Measurements from ENCODE around the gene MEX3C. TPM values are rescaled to one million over a fixed set of nuclear protein-coding genes. Genes with fewer than 3 reads are reported as not detected.

Gene MEX3C
- total RNA-seq, 3 donors from 2014 or later = 67.4 to 89.2 (median 80.3) TPM

- Mint-ChIP-seq H3K36me3 (ENCODE audit: insufficient read depth) (peaks cover 5% of the 10 kb centered on the region), H3K4me3 (peak overlapping the region; percentile 95), H3K9me3 (no peaks in the 10 kb centered on the region), H3K27me3 (ENCODE audit: low read depth) (no peaks in the 10 kb centered on the region), H3K4me1 (ENCODE audit: low read depth) (peaks cover 42% of the 10 kb centered on the region)
- ATAC-seq (peak; percentile 0 to 1), DNase-seq (peak; percentile 39)
These were observed 1.2 kb downstream of the MEX3C start for GRCh38 chr18:51196118-51196810.

DNA sequence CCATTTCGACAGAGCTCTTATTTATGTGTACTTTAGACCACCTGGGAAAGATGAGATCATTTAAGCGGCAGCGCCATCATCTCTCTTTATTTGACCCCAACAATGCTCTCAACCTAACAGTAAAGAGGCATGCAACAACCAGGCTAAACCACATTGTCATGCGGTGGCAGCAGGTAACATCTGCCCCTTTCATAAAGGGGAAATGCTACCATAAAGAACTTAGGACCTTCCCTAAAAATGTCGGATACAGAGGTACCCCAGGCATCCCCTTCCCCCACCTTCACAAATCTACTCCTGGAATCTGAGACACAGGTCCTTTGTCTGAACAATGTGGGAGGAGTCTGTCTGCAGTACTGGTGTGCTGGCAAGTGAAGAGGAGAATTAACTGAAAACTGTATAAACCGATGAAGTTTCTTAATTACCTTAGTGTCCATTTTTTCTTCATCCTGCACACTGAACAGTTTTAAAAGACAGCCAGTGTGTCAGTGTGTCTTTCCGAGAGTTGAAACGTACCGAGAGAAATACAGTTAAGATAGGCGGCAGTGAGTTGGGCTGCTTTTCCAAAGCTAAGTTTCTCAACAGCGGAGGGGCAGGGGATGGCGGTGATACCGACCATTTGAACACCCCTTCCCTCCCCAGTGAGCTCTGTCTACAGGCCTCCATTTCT, 1.9 kb downstream of the MEX3C start:
- H3K27me3 Mint-ChIP-seq (ENCODE audit: low read depth) = no peaks in the 10 kb centered on the region
- H3K4me1 Mint-ChIP-seq (ENCODE audit: low read depth) = peaks cover 49% of the 10 kb centered on the region
- DNase-seq (no peak), ATAC-seq (no peak)
- H3K9me3 Mint-ChIP-seq = no peaks in the 10 kb centered on the region
- peak overlapping the region; percentile 95 for H3K4me3 Mint-ChIP-seq
- peaks cover 5% of the 10 kb centered on the region for H3K36me3 Mint-ChIP-seq (ENCODE audit: insufficient read depth)

DNA sequence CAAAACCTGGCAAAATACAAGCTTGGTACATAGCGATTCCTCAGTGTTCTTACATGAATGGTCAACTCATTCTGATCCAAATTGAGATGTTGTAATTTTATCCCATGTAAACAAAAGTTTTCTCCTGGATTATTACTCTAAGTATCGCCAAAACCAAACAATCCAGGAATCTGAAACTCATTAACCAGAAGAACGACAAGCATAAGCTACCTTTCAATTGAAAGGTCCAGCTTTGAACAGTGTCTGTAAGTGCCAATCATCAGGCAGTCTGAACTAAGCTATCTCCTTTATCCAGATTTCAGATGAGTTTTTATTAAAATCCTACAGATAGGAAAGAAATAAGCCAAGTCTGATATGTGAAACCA, 2.4 kb downstream of the MEX3C start:
- H3K27me3 Mint-ChIP-seq (ENCODE audit: low read depth) = no peaks in the 10 kb centered on the region

DNA sequence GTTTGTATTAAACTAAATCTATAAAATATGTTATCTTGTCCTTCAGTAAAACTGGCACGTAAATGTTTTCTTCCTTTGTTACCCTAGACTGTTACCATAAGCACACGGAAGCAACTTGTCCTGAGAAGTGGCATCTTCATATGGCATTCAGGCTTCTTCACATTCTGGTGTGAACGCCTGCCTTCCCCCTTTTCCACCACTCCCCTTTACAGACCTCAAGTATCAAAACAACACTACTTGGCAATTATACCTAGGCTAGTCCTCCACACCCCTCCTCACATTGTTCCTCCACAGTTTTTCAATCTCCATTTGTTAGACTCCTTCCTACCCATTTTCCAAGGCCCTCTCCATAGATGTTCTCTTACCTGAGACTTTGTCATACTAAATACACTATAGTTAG, 2.9 kb downstream of the MEX3C start:
- ATAC-seq = no peak
- peak overlapping the region; percentile 95 for H3K4me3 Mint-ChIP-seq

More for the DNA sequence above, 2.4 kb downstream of the MEX3C start:
- no peaks in the 10 kb centered on the region for H3K9me3 Mint-ChIP-seq
- DNase-seq = no peak
- H3K4me1 Mint-ChIP-seq (ENCODE audit: low read depth) = peaks cover 54% of the 10 kb centered on the region
- no peak for ATAC-seq
- peaks cover 6% of the 10 kb centered on the region for H3K36me3 Mint-ChIP-seq (ENCODE audit: insufficient read depth)
- H3K4me3 Mint-ChIP-seq = peak overlapping the region; percentile 95

DNA sequence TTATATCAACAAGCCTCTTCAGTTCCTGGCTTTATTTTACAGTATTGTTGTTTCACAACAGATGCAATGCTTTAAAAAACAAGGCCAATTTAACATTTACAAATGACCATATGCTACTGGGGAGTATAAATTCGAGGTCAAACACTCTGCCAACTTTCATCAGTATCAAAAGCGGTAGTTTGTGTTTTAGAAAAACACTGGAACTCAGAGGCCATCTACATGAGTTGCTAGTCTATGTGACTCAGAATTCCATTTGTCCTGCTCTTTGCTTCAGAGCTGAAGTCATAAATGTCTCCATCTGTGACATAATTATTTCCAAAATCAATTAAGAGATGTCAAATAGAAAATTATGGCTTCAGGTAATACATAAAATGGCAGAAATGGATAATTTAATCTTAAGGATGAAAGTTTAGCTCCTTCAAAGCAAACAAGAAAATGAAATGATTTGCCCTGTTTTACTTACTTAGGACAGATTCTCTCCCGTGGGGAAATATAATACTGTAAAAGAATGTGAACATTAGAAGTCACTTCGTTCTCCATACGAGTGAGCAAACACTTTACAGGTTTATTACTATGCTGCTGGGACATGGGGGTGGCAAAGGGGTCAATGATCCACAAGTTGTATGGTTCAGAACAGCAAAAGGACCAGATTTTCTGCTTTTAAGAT, 3.7 kb downstream of the MEX3C start:
- ATAC-seq (no peak), DNase-seq (no peak)
- Mint-ChIP-seq H3K36me3 (ENCODE audit: insufficient read depth) (peaks cover 8% of the 10 kb centered on the region), H3K27me3 (ENCODE audit: low read depth) (no peaks in the 10 kb centered on the region), H3K9me3 (no peaks in the 10 kb centered on the region), H3K4me3 (peak overlapping the region; percentile 95), H3K4me1 (ENCODE audit: low read depth) (peaks cover 56% of the 10 kb centered on the region)

More for the DNA sequence above, 2.9 kb downstream of the MEX3C start:
- no peak for DNase-seq
- Mint-ChIP-seq H3K36me3 (ENCODE audit: insufficient read depth) (peaks cover 8% of the 10 kb centered on the region), H3K4me1 (ENCODE audit: low read depth) (peaks cover 57% of the 10 kb centered on the region), H3K9me3 (no peaks in the 10 kb centered on the region), H3K27me3 (ENCODE audit: low read depth) (no peaks in the 10 kb centered on the region)

DNA sequence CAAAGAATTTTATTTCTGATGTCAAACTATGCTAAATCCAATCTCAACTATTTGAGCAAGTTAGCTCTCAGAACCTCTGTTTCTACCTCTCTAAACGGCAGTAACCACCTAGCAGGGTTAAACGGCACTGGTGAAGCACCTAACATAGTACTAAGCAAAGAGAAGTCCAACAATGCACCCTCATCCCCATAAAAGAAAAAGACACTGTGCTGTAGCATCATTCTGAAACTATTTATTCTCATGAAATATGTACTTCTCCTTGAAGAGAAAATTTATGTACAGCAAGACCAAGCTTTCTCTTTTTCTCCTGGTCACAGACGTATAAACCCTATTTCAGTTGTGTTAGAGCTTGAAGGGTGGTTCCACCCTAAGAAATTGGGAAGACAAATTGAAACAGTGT, 4.8 kb downstream of the MEX3C start:
- ATAC-seq (no peak), DNase-seq (no peak)
- no peaks in the 10 kb centered on the region for H3K27me3 Mint-ChIP-seq (ENCODE audit: low read depth)
- H3K36me3 Mint-ChIP-seq (ENCODE audit: insufficient read depth) = peaks cover 8% of the 10 kb centered on the region
- H3K4me3 Mint-ChIP-seq = peak overlapping the region; percentile 65
- no peaks in the 10 kb centered on the region for H3K9me3 Mint-ChIP-seq
- H3K4me1 Mint-ChIP-seq (ENCODE audit: low read depth) = peaks cover 63% of the 10 kb centered on the region

DNA sequence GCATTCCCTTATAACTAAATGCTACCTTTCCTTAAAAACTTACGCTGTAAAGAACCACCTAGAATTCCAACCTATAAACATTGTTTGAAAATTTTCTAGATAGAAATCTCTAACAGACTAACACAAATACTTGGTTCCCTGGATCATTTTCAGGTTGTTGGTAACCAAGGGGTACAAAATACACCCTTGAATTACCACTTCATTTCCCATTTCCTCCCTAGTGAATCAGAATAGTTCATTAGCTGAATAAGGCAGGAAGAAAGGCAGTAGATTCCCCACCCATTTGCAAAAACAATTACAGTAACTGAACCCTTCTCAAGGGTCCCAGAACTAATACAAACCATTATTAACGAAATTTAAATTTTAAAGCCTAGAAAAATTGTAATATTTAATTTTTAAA, 5.5 kb downstream of the MEX3C start:
- peaks cover 8% of the 10 kb centered on the region for H3K36me3 Mint-ChIP-seq (ENCODE audit: insufficient read depth)
- ATAC-seq (no peak), DNase-seq (no peak)
- H3K4me1 Mint-ChIP-seq (ENCODE audit: low read depth) = peaks cover 69% of the 10 kb centered on the region
- H3K4me3 Mint-ChIP-seq = no peak overlapping the region
- no peaks in the 10 kb centered on the region for H3K27me3 Mint-ChIP-seq (ENCODE audit: low read depth)
- no peaks in the 10 kb centered on the region for H3K9me3 Mint-ChIP-seq

GRCh38 chr18:51191128-51191717, 6.3 kb downstream of the MEX3C start:
- Mint-ChIP-seq H3K4me3 (peak overlapping the region; percentile 30), H3K4me1 (ENCODE audit: low read depth) (peaks cover 77% of the 10 kb centered on the region), H3K36me3 (ENCODE audit: insufficient read depth) (peaks cover 13% of the 10 kb centered on the region), H3K9me3 (no peaks in the 10 kb centered on the region), H3K27me3 (ENCODE audit: low read depth) (no peaks in the 10 kb centered on the region)
- DNase-seq (no peak), ATAC-seq (peak; percentile 68 to 72)

DNA sequence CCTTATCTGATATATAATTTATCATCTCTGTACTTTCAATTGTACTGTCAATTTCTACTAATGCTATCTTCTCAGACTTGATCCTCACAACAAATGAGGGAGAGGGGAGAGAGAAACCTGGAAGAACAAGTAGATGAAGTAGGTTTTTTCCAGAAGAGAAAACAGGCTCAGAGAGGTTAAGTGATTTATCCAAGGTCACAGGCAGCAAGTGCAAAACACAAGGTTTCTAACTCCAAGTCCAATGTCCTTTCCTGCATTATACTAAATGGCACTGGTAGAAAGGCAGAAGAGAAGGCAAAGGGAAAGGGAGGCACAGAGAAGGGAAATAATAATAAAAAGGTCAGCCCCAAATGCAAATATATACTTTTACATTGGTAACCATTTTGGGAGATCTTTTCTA, 7.5 kb downstream of the MEX3C start:
- Mint-ChIP-seq H3K4me1 (ENCODE audit: low read depth) (peaks cover 84% of the 10 kb centered on the region), H3K36me3 (ENCODE audit: insufficient read depth) (peaks cover 20% of the 10 kb centered on the region), H3K9me3 (no peaks in the 10 kb centered on the region), H3K4me3 (peak overlapping the region; percentile 19), H3K27me3 (ENCODE audit: low read depth) (no peaks in the 10 kb centered on the region)
- ATAC-seq (no peak), DNase-seq (no peak)

DNA sequence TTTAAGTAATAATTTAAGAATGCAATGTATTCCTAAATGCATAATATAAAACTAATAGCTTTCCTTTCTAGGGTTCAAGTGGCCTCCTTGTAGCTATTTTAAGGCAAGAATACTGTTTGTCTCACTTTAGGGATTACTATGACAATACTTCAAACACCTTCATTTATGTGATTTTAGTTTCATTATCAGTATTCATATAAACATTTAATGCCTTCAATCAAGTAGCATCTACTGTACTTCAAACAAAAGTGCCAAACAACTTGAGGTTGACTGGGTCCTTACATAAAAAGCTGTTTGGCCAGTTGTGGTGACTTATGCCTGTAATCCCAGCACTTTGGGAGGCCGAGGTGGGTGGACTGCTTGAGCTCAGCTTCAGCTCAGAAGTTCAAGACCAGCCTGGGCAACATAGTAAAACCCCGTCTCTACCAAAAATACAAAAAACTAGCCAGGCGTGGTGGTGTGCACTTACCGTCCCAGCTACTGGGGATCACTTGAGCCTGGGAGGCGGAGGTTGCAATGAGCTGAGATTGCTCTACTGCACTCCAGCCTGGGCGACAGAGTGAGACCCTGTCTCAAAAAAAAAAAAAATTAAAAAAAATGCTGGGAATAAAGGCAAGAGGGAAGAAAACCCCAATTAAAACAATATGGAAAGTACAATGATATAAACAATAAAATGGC, 9.3 kb downstream of the MEX3C start:
- peaks cover 80% of the 10 kb centered on the region for H3K4me1 Mint-ChIP-seq (ENCODE audit: low read depth)
- peaks cover 20% of the 10 kb centered on the region for H3K36me3 Mint-ChIP-seq (ENCODE audit: insufficient read depth)
- ATAC-seq (peak; percentile 28 to 30), DNase-seq (no peak)
- peak overlapping the region; percentile 64 for H3K4me3 Mint-ChIP-seq
- H3K9me3 Mint-ChIP-seq = no peaks in the 10 kb centered on the region
- H3K27me3 Mint-ChIP-seq (ENCODE audit: low read depth) = no peaks in the 10 kb centered on the region

GRCh38 chr18:51185075-51185474, 12.4 kb downstream of the MEX3C start:
- Mint-ChIP-seq H3K27me3 (ENCODE audit: low read depth) (no peaks in the 10 kb centered on the region), H3K4me1 (ENCODE audit: low read depth) (peaks cover 75% of the 10 kb centered on the region), H3K9me3 (no peaks in the 10 kb centered on the region), H3K36me3 (ENCODE audit: insufficient read depth) (peaks cover 23% of the 10 kb centered on the region), H3K4me3 (no peak overlapping the region)
- no peak for ATAC-seq
- no peak for DNase-seq

- Mint-ChIP-seq H3K9me3 (no peaks in the 10 kb centered on the region), H3K4me1 (ENCODE audit: low read depth) (peaks cover 75% of the 10 kb centered on the region), H3K27me3 (ENCODE audit: low read depth) (no peaks in the 10 kb centered on the region), H3K4me3 (no peak overlapping the region), H3K36me3 (ENCODE audit: insufficient read depth) (peaks cover 21% of the 10 kb centered on the region)
- DNase-seq (no peak), ATAC-seq (no peak)
These were observed 13.4 kb downstream of the MEX3C start for GRCh38 chr18:51184091-51184457.

DNA sequence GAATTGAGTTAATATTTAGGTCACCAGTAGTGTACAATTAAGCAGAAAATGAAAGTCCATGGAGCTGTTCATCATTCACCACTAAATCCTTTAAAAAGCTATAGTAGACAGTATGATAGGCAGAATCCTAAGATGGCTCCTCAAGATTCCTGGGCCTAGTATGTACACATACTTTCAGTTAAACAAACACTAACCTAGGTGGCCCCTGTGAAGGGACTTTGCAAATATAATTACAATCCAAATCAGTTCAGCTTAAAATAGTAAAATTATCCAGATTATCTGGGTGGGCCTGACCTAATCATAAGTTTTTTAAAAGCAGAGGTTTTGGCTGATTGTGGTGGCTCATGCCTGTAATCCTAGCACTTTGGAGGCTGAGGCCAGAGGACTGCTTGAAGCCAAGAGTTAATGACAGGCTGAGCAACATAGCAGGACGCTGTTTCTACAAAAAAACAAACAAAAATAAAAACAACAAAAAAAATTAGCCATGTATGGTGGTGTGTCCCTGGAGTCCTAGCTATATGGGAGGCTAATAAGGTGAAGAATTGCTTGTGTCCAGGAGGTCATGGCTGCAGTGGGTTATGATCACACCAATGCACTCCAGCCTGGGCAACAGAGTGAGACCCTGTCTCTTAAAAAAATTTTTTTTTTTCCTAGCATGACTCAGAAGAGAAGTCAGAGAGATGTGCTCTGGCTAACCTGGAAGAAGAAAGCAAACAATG, 13.9 kb downstream of the MEX3C start:
- ATAC-seq (no peak), DNase-seq (no peak)
- H3K36me3 Mint-ChIP-seq (ENCODE audit: insufficient read depth) = peaks cover 21% of the 10 kb centered on the region
- H3K9me3 Mint-ChIP-seq = no peaks in the 10 kb centered on the region
- no peaks in the 10 kb centered on the region for H3K27me3 Mint-ChIP-seq (ENCODE audit: low read depth)
- H3K4me3 Mint-ChIP-seq = no peak overlapping the region
- H3K4me1 Mint-ChIP-seq (ENCODE audit: low read depth) = peaks cover 71% of the 10 kb centered on the region

DNA sequence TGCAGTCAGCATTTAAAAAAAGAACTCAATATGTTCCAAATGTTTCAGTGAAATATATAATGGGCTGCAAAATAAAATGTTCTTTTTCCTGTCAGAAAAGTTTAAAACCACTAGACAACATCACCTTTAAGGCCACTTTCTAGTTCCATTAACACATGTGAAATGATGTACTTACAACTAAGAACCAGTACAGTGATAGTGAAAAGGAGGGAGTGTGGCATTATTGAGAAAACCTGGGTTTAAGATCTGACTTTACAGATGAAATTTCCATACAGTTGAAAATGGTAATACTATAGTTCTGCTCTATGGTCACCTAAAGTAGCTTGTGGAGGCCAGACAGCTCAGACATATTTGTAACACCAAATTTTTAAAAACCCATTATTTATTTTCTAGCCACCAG, 14.7 kb downstream of the MEX3C start:
- no peak for ATAC-seq

More for the DNA sequence above, 14.7 kb downstream of the MEX3C start:
- H3K4me1 Mint-ChIP-seq (ENCODE audit: low read depth) = peaks cover 68% of the 10 kb centered on the region
- H3K4me3 Mint-ChIP-seq = no peak overlapping the region
- no peak for DNase-seq
- peaks cover 22% of the 10 kb centered on the region for H3K36me3 Mint-ChIP-seq (ENCODE audit: insufficient read depth)
- no peaks in the 10 kb centered on the region for H3K9me3 Mint-ChIP-seq
- no peaks in the 10 kb centered on the region for H3K27me3 Mint-ChIP-seq (ENCODE audit: low read depth)
